ENCODE results near the gene DSTYK. TPM values are rescaled to one million over a fixed set of nuclear protein-coding genes. Genes with fewer than 3 reads are reported as not detected.

The DSTYK gene
- total RNA-seq, 2 experiments from 2014 or later: 14.0 to 14.4 TPM

GRCh38 chr1:205150651-205151428 lies 60.7 kb downstream of the DSTYK start:
- H3K4me1 Mint-ChIP-seq: no peaks in the 10 kb centered on the region
- peaks cover 36% of the 10 kb centered on the region for H3K36me3 Mint-ChIP-seq

DNA sequence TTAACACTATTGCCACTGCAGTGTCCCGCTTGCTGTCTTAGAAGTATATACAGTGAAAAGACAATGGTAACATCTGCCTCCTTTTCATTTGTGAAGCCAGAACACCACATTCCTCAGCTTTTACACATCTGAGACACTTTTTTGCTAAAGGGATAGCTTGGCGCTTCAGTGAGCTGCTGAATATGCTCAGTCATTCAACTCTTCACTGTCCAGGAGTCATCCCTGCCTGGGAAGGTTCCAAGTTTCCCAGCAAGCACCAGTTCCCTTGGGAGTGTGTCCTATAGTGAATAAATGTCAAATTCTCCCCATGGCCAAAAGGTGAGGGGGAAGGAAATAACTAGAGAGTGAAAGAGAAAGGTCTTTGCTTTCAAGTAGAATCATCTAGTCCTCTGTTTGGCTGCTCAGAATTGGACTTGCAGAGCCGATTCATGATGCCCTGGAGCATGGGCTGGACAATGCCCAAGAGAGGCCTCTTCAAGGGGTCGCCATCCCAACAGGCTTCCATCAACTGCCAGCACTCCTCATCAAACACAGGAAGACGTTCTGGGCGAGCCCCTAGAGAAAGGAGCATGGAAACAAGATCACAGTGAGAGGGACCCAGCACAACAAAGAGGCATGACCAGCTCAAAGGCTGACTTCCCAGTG lies 64.2 kb downstream of the DSTYK start:
- no peaks in the 10 kb centered on the region for H3K9me3 Mint-ChIP-seq
- no peak for DNase-seq
- H3K36me3 Mint-ChIP-seq: peaks cover 16% of the 10 kb centered on the region
- peaks cover 4% of the 10 kb centered on the region for H3K4me1 Mint-ChIP-seq
- H3K27ac Mint-ChIP-seq: no peak overlapping the region
- no peak overlapping the region for H3K4me3 Mint-ChIP-seq
- no peaks in the 10 kb centered on the region for H3K27me3 Mint-ChIP-seq

More at GRCh38 chr1:205150651-205151428, 60.7 kb downstream of the DSTYK start:
- Mint-ChIP-seq H3K9me3 (peaks cover under 1% of the 10 kb centered on the region), H3K27me3 (no peaks in the 10 kb centered on the region), H3K27ac (no peak overlapping the region), H3K4me3 (no peak overlapping the region)
- DNase-seq: no peak

GRCh38 chr1:205144751-205145150 lies 66.8 kb downstream of the DSTYK start:
- Mint-ChIP-seq H3K36me3 (peaks cover 14% of the 10 kb centered on the region), H3K27ac (no peak overlapping the region), H3K27me3 (no peaks in the 10 kb centered on the region), H3K4me1 (peaks cover 8% of the 10 kb centered on the region), H3K9me3 (no peaks in the 10 kb centered on the region), H3K4me3 (no peak overlapping the region)
- DNase-seq: no peak

DNA sequence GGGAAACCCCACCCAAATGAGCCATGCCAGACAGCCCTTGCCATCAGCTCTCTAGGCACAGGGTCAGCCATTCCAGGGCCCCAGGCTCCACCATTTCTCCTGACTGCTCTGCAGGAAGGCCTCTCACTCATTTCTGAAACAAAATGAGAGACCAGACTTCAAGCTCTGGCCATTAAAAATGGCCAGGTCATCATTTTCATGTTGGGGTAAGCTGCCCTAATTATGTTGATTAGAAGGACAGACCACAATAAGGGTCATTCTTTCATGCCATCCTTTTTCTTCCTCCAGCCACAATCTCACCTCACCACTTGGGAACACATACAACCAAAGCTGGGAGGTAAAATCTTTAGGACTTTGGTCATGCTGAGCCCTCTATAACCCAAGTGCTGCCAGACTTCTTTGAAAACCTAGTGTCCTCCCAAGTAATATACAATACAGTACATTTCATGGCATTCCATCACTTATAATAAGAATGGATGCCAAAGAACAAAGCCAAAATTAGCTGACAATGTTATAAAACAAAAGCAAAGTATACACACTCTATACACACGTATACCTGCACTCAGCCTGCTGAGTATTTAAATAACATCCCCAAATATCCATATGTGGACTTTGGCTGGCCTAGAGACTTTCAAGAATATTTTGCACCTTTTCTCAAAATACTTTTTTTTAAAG lies 67.3 kb downstream of the DSTYK start:
- Mint-ChIP-seq H3K27ac (no peak overlapping the region), H3K36me3 (peaks cover 10% of the 10 kb centered on the region), H3K27me3 (no peaks in the 10 kb centered on the region), H3K4me1 (peaks cover 8% of the 10 kb centered on the region), H3K9me3 (no peaks in the 10 kb centered on the region), H3K4me3 (no peak overlapping the region)
- no peak for DNase-seq

DNA sequence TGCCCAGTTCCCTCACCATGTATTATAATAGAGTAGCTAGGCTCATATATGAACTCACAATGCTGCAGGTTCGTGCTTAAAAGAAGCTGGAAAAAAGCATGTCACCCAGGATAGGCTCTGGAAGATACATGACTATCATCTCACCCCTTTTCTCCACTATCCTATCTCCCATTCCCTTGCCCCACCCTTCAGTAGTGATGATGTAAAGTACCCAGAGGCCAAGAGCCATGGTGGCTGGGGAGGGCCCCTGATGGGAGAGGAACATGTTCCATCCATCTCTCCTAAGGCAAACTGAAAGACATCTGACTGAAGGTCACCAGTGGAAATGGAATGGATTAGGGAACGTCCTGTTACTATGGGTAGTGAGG lies 69.4 kb downstream of the DSTYK start:
- Mint-ChIP-seq H3K9me3 (no peaks in the 10 kb centered on the region), H3K27me3 (no peaks in the 10 kb centered on the region), H3K27ac (no peak overlapping the region), H3K36me3 (peaks cover 3% of the 10 kb centered on the region), H3K4me3 (no peak overlapping the region), H3K4me1 (peaks cover 8% of the 10 kb centered on the region)
- no peak for DNase-seq

GRCh38 chr1:205141236-205142101 lies 70.0 kb downstream of the DSTYK start:
- no peaks in the 10 kb centered on the region for H3K9me3 Mint-ChIP-seq
- H3K36me3 Mint-ChIP-seq: no peaks in the 10 kb centered on the region
- H3K27ac Mint-ChIP-seq: no peak overlapping the region
- no peaks in the 10 kb centered on the region for H3K27me3 Mint-ChIP-seq
- peaks cover 8% of the 10 kb centered on the region for H3K4me1 Mint-ChIP-seq
- no peak overlapping the region for H3K4me3 Mint-ChIP-seq
- peak; percentile 62 for DNase-seq

DNA sequence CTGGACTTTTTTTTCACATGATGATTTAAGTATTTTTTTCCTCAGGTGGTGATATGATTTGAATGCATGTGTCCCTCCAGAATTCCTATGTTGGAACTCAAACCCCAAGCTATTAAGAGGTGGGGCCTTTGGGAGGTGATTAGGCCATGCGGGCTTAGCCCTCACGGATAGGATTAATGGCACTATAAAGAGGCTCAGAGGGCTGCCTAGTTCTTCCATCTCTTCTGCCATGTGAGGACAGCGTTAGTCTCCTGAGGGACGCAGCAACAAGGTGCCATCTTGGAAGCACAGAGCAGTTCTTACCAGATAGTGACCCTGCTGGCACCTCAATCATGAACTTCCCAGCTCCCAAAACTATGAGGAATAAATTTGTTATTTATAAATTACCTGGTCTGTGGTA lies 71.4 kb downstream of the DSTYK start:
- H3K27ac Mint-ChIP-seq: no peak overlapping the region
- H3K27me3 Mint-ChIP-seq: no peaks in the 10 kb centered on the region
- H3K4me3 Mint-ChIP-seq: no peak overlapping the region
- H3K4me1 Mint-ChIP-seq: peaks cover 8% of the 10 kb centered on the region
- no peaks in the 10 kb centered on the region for H3K36me3 Mint-ChIP-seq
- H3K9me3 Mint-ChIP-seq: no peaks in the 10 kb centered on the region
- no peak for DNase-seq

DNA sequence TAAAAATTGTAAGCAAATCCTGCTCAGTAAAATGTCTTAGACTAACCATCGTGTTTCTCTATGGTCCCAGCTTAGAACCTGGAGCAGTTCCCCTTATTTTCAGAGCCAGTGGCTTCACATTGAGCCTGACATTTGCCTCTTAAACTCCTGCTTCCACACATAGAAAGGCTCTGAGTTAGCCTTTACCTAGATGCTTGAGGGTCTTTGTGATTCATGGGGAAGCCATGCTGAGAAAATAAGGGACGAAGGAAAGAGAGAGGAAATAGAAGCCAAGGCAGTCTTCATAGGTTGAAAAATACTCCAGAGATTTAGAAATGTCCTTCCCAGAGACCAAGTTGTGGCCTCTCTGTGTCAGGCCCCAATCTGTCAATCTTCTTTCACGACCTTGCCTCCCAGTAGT lies 73.6 kb downstream of the DSTYK start:
- no peaks in the 10 kb centered on the region for H3K9me3 Mint-ChIP-seq

DNA sequence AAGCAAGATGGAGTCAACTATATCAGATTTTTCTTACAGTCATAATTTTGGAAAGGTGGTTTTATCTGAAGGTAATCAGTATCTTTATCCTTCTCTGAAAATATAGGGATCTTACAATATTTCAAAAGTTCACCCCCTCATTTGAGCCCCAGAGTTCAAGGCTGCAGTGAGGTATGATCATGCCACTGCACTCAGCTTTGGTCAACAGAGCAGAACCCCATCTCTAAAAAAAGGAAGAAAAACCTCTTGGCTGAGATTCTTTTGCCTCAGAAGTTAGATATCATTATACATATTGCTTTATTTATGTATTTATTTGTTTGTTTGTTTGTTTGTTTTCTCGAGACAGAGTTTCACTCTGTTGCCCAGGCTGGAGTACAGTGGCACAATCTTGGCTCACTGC lies 78.2 kb downstream of the DSTYK start:
- Mint-ChIP-seq H3K27me3 (no peaks in the 10 kb centered on the region), H3K4me1 (no peaks in the 10 kb centered on the region), H3K4me3 (no peak overlapping the region), H3K9me3 (no peaks in the 10 kb centered on the region), H3K36me3 (no peaks in the 10 kb centered on the region), H3K27ac (no peak overlapping the region)
- no peak for DNase-seq

More for the DNA sequence above, 73.6 kb downstream of the DSTYK start:
- H3K27me3 Mint-ChIP-seq: no peaks in the 10 kb centered on the region
- H3K4me3 Mint-ChIP-seq: no peak overlapping the region
- DNase-seq: no peak
- H3K36me3 Mint-ChIP-seq: no peaks in the 10 kb centered on the region
- peaks cover 5% of the 10 kb centered on the region for H3K4me1 Mint-ChIP-seq
- H3K27ac Mint-ChIP-seq: no peak overlapping the region

DNA sequence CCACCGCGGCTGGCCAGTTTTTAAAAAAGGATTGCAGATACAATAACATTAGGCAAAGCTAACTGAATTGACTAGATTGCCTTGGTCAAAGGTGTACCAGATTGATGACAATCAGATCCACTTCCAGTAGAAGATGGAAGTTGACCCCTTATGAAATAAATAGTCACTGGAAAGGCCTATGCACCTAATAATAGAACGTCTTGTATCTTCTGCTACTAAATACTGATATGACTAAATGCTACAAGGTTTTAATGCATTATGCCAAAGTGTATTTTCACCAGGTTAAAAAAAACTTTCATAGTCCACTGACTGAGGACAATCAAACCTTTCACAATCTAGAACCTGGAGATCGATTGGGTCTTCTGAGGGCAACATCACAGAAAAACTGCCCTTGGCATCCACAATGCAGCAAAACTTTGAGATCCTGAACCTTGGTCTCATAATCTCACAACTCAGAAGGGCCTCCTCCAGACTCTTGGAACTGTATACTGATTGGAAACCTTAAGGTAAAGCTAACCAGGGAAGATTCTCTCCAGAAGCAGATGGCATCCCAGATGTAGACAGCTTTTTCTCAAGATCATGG lies 82.0 kb downstream of the DSTYK start:
- Mint-ChIP-seq H3K27ac (no peak overlapping the region), H3K4me1 (no peaks in the 10 kb centered on the region), H3K9me3 (no peaks in the 10 kb centered on the region), H3K27me3 (no peaks in the 10 kb centered on the region), H3K4me3 (no peak overlapping the region), H3K36me3 (no peaks in the 10 kb centered on the region)
- DNase-seq: no peak

DNA sequence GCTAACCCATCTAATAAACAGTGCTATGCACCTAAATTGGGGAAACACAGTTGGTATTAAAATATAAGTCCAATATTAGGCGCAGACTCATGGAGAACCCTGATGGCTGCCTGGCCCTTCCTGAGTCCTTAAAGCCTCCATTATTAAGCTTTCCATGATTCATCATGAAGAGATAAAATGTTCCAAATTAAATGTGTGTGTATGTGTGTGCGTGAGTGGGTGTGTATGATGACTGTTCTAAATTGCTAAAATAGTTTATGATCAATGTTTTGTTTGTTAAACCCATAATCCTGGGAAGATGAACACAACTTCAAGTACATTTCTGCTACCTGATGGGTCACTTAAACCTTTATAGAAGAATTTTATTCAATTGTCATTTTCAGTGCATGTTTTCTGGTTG lies 83.5 kb downstream of the DSTYK start:
- Mint-ChIP-seq H3K27ac (no peak overlapping the region), H3K36me3 (no peaks in the 10 kb centered on the region), H3K4me1 (peaks cover 2% of the 10 kb centered on the region), H3K27me3 (no peaks in the 10 kb centered on the region), H3K9me3 (no peaks in the 10 kb centered on the region), H3K4me3 (no peak overlapping the region)
- no peak for DNase-seq

DNA sequence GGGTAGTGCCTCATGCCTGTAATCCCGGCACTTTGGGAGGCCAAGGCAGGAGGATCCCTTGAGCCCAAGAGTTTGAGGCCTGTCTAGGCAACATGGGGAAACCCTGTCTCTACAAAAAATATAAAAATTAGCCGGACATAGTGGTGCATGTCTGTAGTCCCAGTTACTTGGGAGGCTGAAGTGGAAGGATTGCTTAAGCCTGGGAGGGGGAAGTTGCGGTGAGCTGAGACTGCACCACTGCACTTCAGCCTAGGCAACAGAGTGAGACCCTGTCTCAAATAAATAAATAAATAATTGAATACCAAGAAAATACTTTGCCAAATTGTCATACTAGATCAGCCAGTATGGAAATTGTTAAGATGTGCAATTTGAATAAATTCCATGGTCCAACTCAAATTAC lies 83.9 kb downstream of the DSTYK start:
- Mint-ChIP-seq H3K36me3 (no peaks in the 10 kb centered on the region), H3K9me3 (no peaks in the 10 kb centered on the region), H3K4me3 (no peak overlapping the region), H3K27ac (no peak overlapping the region), H3K4me1 (peaks cover 5% of the 10 kb centered on the region), H3K27me3 (no peaks in the 10 kb centered on the region)
- DNase-seq: no peak

DNA sequence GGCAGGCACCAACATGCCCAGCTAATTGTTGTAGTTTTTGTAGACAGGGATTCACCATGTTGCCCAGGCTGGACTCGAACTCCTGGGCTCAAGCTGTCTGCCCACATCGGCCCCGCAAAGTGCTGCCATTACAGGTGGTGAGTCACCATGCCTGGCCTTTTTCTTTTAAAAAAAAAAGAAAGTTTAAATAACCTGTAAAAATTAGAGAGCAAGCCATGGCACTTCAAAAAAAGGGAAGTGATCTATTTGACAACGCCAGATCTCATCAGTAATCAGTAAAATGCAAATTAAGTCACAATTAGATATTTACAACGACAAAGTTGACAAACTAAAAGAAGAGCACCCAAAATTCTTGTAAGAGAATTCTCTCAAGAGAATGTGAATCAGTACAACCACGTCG lies 86.8 kb downstream of the DSTYK start:
- H3K4me3 Mint-ChIP-seq: no peak overlapping the region
- H3K9me3 Mint-ChIP-seq: no peaks in the 10 kb centered on the region
- no peak for DNase-seq
- H3K36me3 Mint-ChIP-seq: no peaks in the 10 kb centered on the region
- peaks cover 21% of the 10 kb centered on the region for H3K4me1 Mint-ChIP-seq
- no peaks in the 10 kb centered on the region for H3K27me3 Mint-ChIP-seq
- H3K27ac Mint-ChIP-seq: no peak overlapping the region

GRCh38 chr1:205122489-205122882 lies 89.0 kb downstream of the DSTYK start:
- H3K9me3 Mint-ChIP-seq: no peaks in the 10 kb centered on the region
- peaks cover 29% of the 10 kb centered on the region for H3K4me1 Mint-ChIP-seq
- H3K36me3 Mint-ChIP-seq: peaks cover 2% of the 10 kb centered on the region
- H3K27ac Mint-ChIP-seq: peak overlapping the region; percentile 99
- DNase-seq: no peak
- peak overlapping the region; percentile 96 for H3K4me3 Mint-ChIP-seq
- H3K27me3 Mint-ChIP-seq: no peaks in the 10 kb centered on the region
